ENCODE data around the gene HSPA1B.

- TF ChIP-seq CTCF (conservative IDR thresholded peaks at IDR 0.05 in 1 of 2, IDR thresholded peaks at IDR 0.05 in 1 of 2; ENCODE audit: low read depth in 1 of 2, low read length in 2 of 2) (no peak), EZH2 (IDR thresholded peaks at IDR 0.05; ENCODE audit: low read length, missing control alignments) (no peak)
Measured at GRCh38 chr6:31879143-31879542, 51.6 kb downstream of the HSPA1B start.

Measured in fibroblast of lung (primary cell).